H9 (cell line): Measurements from ENCODE around the gene VAV3. TPM values are rescaled to one million over a fixed set of nuclear protein-coding genes. Genes with fewer than 3 reads are reported as not detected.
A peak's percentile ranks its signal among the peaks of the same experiment; 100 is the strongest.

ENCODE experiments used
- DNase-seq: peaks from one replicate; pipeline ENCODE4 v3.0.0-alpha.2; 2017
- H2AFZ ChIP-seq: one replicate; pipeline ENCODE4 v1.6.1; 2013; ENCODE audit warnings: mild to moderate bottlenecking, low read length, control low read depth, moderate library complexity
- H2AK5ac ChIP-seq: 2 replicates; pipeline ENCODE4 v1.6.1; 2013; ENCODE audit warnings: low read length, control low read depth, mixed read lengths; ENCODE audit not compliant: insufficient read length
- H2BK120ac ChIP-seq: one replicate; pipeline ENCODE4 v1.6.1; 2013; ENCODE audit warnings: low read depth, mild to moderate bottlenecking, low read length, control low read depth, inconsistent platforms; ENCODE audit not compliant: poor library complexity, severe bottlenecking
- H2BK12ac ChIP-seq: 2 replicates; pipeline ENCODE4 v1.6.1; 2013; ENCODE audit warnings: low read length, control low read depth, mixed read lengths, low read depth; ENCODE audit not compliant: insufficient read length
- H2BK15ac ChIP-seq: 2 replicates; pipeline ENCODE4 v1.6.1; 2013; ENCODE audit warnings: low read depth, low read length, control low read depth
- H2BK20ac ChIP-seq: one replicate; pipeline ENCODE4 v1.6.1; 2013; ENCODE audit warnings: low read depth, mild to moderate bottlenecking, low read length, control low read depth, inconsistent platforms; ENCODE audit not compliant: poor library complexity, severe bottlenecking
- H2BK5ac ChIP-seq: 2 replicates; pipeline ENCODE4 v1.6.1; 2013; ENCODE audit warnings: low read length, control low read depth, mixed read lengths; ENCODE audit not compliant: insufficient read length
- H3K14ac ChIP-seq: 2 replicates; pipeline ENCODE4 v1.6.1; 2013; ENCODE audit warnings: low read length, control low read depth; ENCODE audit not compliant: insufficient read depth
- H3K18ac ChIP-seq: 2 replicates; pipeline ENCODE4 v1.6.1; 2013; ENCODE audit warnings: low read depth, mild to moderate bottlenecking, mixed read lengths, low read length, control low read depth; ENCODE audit not compliant: insufficient read length
- H3K23ac ChIP-seq: 2 replicates; pipeline ENCODE4 v1.6.1; 2013; ENCODE audit warnings: low read length, control low read depth, mixed read lengths, low read depth; ENCODE audit not compliant: insufficient read length
- H3K23me2 ChIP-seq: 2 replicates; pipeline ENCODE4 v1.6.1; 2013; ENCODE audit warnings: low read depth, mild to moderate bottlenecking, mixed read lengths, low read length, control low read depth; ENCODE audit not compliant: insufficient read length, poor library complexity, severe bottlenecking
- H3K27ac ChIP-seq: 2 replicates; pipeline ENCODE4 v1.5.1; 2013; ENCODE audit warnings: low read length, control low read depth, mixed read lengths, low read depth; ENCODE audit not compliant: insufficient read length
- H3K27me3 ChIP-seq: 2 replicates; pipeline ENCODE4 v1.6.1; 2013; ENCODE audit warnings: low read length, control low read depth, inconsistent platforms; ENCODE audit not compliant: insufficient read depth
- H3K4ac ChIP-seq: 2 replicates; pipeline ENCODE4 v1.6.1; 2013; ENCODE audit warnings: low read depth, mild to moderate bottlenecking, control low read depth, inconsistent platforms, low read length, moderate library complexity
- H3K4me1 ChIP-seq: 2 replicates; pipeline ENCODE4 v1.6.1; 2013; ENCODE audit warnings: low read length, control low read depth, inconsistent platforms; ENCODE audit not compliant: insufficient read depth
- H3K4me2 ChIP-seq: 2 replicates; pipeline ENCODE4 v1.6.1; 2013; ENCODE audit warnings: low read length, control low read depth, mixed read lengths; ENCODE audit not compliant: insufficient read length, insufficient read depth
- H3K56ac ChIP-seq: 2 replicates; pipeline ENCODE4 v1.6.1; 2013; ENCODE audit warnings: low read depth, mild to moderate bottlenecking, mixed read lengths, low read length, control low read depth; ENCODE audit not compliant: insufficient read length
- H3K79me1 ChIP-seq: 2 replicates; pipeline ENCODE4 v1.6.1; 2013; ENCODE audit warnings: low read depth, mild to moderate bottlenecking, moderate library complexity, low read length, control low read depth, inconsistent platforms; ENCODE audit not compliant: insufficient read depth, poor library complexity, severe bottlenecking
- H3K79me2 ChIP-seq: 2 replicates; pipeline ENCODE4 v1.6.1; 2013; ENCODE audit warnings: low read length, control low read depth, inconsistent platforms; ENCODE audit not compliant: insufficient read depth
- H3K9ac ChIP-seq: 2 replicates; pipeline ENCODE4 v1.6.1; 2013; ENCODE audit warnings: low read length, control low read depth, mixed read lengths; ENCODE audit not compliant: insufficient read length; ENCODE audit errors: extremely low read depth
- H3K9me3 ChIP-seq: one replicate; pipeline ENCODE4 v1.6.1; 2013; ENCODE audit warnings: low read depth, low read length, inconsistent platforms; ENCODE audit not compliant: control insufficient read depth
- H3T11ph ChIP-seq: one replicate; pipeline ENCODE4 v1.6.1; 2013; ENCODE audit warnings: mild to moderate bottlenecking, low read length, control low read depth, inconsistent platforms
- H4K20me1 ChIP-seq: one replicate; pipeline ENCODE4 v1.6.1; 2013; ENCODE audit not compliant: control insufficient read depth, insufficient read length, insufficient read depth
- H4K5ac ChIP-seq: 2 replicates; pipeline ENCODE4 v1.6.1; 2013; ENCODE audit warnings: low read depth, mild to moderate bottlenecking, mixed read lengths, low read length, control low read depth; ENCODE audit not compliant: insufficient read length
- H4K8ac ChIP-seq: replicated peaks from 2 replicates; pipeline ENCODE4 v1.6.1; 2013; ENCODE audit warnings: low read length, control low read depth, mixed read lengths, low read depth; ENCODE audit not compliant: insufficient read length
- H4K91ac ChIP-seq: 2 replicates; pipeline ENCODE4 v1.6.1; 2013; ENCODE audit warnings: low read depth, mild to moderate bottlenecking, moderate library complexity, mixed read lengths, low read length, control low read depth; ENCODE audit not compliant: insufficient read length
- H3K27ac Mint-ChIP-seq, 3 experiments: 2 replicates in 2 of 3; 3 replicates in 1 of 3; pipeline ENCODE4 v1.8.0; 2020 to 2021; ENCODE audit warnings: mixed read lengths in 3 of 3, mild to moderate bottlenecking in 1 of 3, moderate library complexity in 1 of 3
- H3K27me3 Mint-ChIP-seq: 2 replicates; pipeline ENCODE4 v1.8.0; 2021; ENCODE audit warnings: low read depth, mild to moderate bottlenecking, moderate library complexity, mixed read lengths
- H3K36me3 Mint-ChIP-seq, 3 experiments: 2 replicates in 2 of 3; 3 replicates in 1 of 3; pipeline ENCODE4 v1.8.0; 2020 to 2021; ENCODE audit warnings: low read depth in 3 of 3, mixed read lengths in 3 of 3; ENCODE audit not compliant: insufficient read depth in 1 of 3
- H3K4me1 Mint-ChIP-seq, 2 experiments: 2 replicates each; pipeline ENCODE4 v1.8.0; 2020; ENCODE audit warnings: mixed read lengths in 2 of 2
- H3K4me3 Mint-ChIP-seq, 2 experiments: 2 replicates in 1 of 2; 3 replicates in 1 of 2; pipeline ENCODE4 v1.8.0; 2020 to 2021; ENCODE audit warnings: mild to moderate bottlenecking in 2 of 2, mixed read lengths in 2 of 2, moderate library complexity in 1 of 2
- H3K9me3 Mint-ChIP-seq, 2 experiments: 2 replicates in 1 of 2; 3 replicates in 1 of 2; pipeline ENCODE4 v1.8.0; 2020; ENCODE audit warnings: mild to moderate bottlenecking in 2 of 2, mixed read lengths in 2 of 2, moderate library complexity in 1 of 2
- CTCF ChIP-seq: fragments of 200-600 bp; sonication (generic); conservative IDR thresholded peaks from 3 replicates; pipeline ENCODE4 v1.8.0; 2021; ENCODE audit warnings: antibody characterized with exemption, mild to moderate bottlenecking
- WGBS: extraction: QIAGEN DNeasy Blood & Tissue Kit; methylation state at CpG from one replicate; pipeline ENCODE4 v1.1.7; 2013; ENCODE audit warnings: missing lambda C conversion rate, low lambda C conversion rate, mixed read lengths; ENCODE audit not compliant: insufficient read length; ENCODE audit errors: extremely low coverage; 5-methylcytosine and 5-hydroxymethylcytosine counted together
- total RNA-seq: library from RNA; stranded (reverse); gene quantifications from 2 replicates; pipeline ENCODE4 v1.2.1, GENCODE V29; 2021

Gene VAV3
- total RNA-seq, 1 experiment from 2014 or later, result 5.1 TPM

GRCh38 chr1:107963008-107963407 lies 2.0 kb downstream of the VAV3 start:
- Histone ChIP-seq H3K4me1 (no peaks in the 10 kb centered on the region; the same call in none of the 2 replicates), H3K56ac (no peak overlapping the region), H3K79me1 (no peaks in the 10 kb centered on the region), H4K8ac (no peak overlapping the region), H3K18ac (no peak overlapping the region), H3K9me3 (no peaks in the 10 kb centered on the region), H3K27me3 (no peaks in the 10 kb centered on the region; the same call in 1 of the 2 replicates), H3K79me2 (peaks cover 6% of the 10 kb centered on the region; the same call in 1 of the 2 replicates), H2AFZ (no peak overlapping the region), H2BK20ac (no peak overlapping the region), H4K5ac (no peak overlapping the region), H3K27ac (no peak overlapping the region), H2BK120ac (no peak overlapping the region), H2AK5ac (no peak overlapping the region), H3T11ph (no peak overlapping the region), H4K91ac (no peak overlapping the region), H3K4ac (no peak overlapping the region), H4K20me1 (no peaks in the 10 kb centered on the region), H3K4me2 (peak overlapping the region; percentile 99), H2BK15ac (no peak overlapping the region), H3K23me2 (peaks cover 16% of the 10 kb centered on the region), H3K9ac (no peak overlapping the region), H3K23ac (no peak overlapping the region), H3K14ac (no peak overlapping the region), H2BK12ac (no peak overlapping the region), H2BK5ac (no peak overlapping the region)
- no CpG with 5 or more reads among the region's 5 CpGs for WGBS
- no peaks in the 10 kb centered on the region; a peak in 1 of 7 replicates for H3K36me3 Mint-ChIP-seq
- peak overlapping the region; percentile 45 to 84; a peak in 3 of 5 replicates for H3K4me3 Mint-ChIP-seq
- no peak overlapping the region for H3K27ac Mint-ChIP-seq
- no peak for TF ChIP-seq CTCF
- peaks cover 19% of the 10 kb centered on the region for H3K27me3 Mint-ChIP-seq
- no peaks in the 10 kb centered on the region; a peak in 1 of 5 replicates for H3K9me3 Mint-ChIP-seq
- H3K4me1 Mint-ChIP-seq, result peaks cover 13 to 21% of the 10 kb centered on the region in 2 experiments
- no peak for DNase-seq
